NCI-H1436 treated with DMSO at 0.1 percent for 48 hours (cell line): ENCODE data around the gene PSMD4.
A peak's percentile ranks its signal among the peaks of the same experiment; 100 is the strongest.
"Not testable (repeated sequence)": the region's sequence is repeated elsewhere in the genome, so short reads cannot be mapped to it uniquely, and the experiment has no call there.

Experiments
- DNase-seq: peaks from one replicate; lab custom pipeline; 2025; lab: John Stamatoyannopoulos, UW

The PSMD4 gene

DNA sequence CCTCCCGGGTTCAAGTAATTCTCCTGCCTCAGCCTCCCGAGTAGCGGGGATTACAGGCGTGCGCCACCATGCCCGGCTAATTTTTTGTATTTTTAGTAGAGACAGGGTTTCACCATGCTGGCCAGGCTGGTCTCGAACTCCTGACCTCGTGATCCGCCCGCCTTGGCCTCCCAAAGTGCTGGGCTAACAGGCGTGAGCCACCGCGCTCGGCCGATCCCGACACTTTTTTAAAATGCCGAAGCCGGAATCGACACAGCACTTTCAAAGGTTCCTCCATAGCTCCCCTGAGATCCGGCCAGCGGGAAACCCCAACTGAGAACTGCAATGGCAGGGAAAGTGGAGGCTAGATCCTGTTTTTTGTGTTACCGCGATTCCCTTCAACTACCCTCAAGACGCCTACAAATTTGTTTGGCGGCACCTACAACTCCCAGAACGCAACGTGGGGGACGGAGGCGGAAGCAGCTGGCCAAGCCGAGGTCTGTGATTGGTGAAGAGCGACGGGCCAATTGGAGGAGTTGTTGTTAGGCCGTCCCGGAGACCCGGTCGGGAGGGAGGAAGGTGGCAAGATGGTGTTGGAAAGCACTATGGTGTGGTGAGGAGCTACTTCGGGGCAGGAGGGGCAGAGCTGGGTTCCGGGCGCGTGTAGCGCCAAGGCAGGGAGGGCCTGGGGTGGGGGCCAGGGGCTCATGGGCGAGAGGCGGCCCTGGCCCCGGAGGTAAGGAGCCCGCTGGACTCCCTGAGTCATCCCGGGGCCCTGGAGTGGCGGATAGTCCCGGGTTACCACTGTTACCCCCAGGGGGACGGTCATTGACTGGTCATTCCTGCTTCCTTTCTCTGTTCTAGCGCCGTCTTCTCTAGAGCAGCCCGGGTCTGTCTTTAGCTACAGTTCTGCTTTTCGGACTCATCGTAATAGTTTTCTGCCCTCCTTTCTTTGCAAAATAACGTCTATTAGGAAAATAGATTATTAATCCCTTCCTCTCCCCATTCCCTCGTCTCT is at the start of gene PSMD4:
PSMD4 (plus strand) TSS at position 518 of the 997 bp plus-strand sequence; CDS start at position 567, 49 bp downstream.
- peak; percentile 89 for DNase-seq

DNA sequence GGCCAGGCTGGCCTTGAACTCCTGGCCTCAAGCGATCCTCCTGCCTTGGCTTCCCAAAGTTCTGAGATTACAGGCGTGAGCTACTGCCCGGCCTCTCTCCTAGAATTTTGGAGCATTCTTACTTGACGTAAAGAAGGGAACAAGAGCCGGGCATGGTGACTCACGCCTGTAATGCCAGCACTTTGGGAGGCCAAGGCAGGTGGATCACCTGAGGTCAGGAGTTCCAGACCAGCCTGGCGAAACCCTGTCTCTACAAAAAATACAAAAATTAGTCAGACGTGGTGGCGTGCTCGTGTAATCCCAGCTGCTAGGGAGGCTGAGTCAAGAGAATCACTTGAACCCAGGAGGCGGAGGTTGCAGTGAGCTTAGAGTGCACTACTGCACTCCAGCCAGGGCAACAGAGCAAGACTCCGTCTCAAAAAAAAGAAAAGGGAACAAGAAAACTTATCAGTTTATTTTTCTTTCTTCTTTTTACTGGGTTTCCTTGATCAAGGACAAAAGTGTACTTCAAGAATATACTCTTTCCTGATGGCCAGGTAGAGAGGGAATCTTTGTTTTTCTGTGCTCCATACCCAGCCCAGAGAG is 49.1 kb upstream of the PSMD4 start:
- DNase-seq: not testable (repeated sequence)

DNA sequence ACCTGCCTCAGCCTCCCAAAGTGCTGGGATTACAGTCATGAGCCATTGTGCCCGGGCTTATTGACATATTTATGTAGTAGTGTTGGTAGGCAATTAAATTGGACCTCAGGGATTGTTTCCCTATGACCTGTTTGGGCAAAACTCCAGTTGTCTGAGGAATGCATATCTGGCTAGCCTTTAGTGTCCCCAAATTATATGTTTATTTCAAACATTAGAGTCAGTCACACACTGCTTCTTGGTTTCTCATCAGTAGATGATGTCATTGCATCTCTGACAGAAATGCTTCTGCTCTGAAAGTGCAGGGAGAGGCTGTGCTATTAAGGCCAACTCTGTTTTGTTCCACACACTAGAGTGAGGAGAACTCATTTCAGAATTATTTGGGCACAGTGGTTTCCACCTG is 43.7 kb upstream of the PSMD4 start:
- no peak for DNase-seq

DNA sequence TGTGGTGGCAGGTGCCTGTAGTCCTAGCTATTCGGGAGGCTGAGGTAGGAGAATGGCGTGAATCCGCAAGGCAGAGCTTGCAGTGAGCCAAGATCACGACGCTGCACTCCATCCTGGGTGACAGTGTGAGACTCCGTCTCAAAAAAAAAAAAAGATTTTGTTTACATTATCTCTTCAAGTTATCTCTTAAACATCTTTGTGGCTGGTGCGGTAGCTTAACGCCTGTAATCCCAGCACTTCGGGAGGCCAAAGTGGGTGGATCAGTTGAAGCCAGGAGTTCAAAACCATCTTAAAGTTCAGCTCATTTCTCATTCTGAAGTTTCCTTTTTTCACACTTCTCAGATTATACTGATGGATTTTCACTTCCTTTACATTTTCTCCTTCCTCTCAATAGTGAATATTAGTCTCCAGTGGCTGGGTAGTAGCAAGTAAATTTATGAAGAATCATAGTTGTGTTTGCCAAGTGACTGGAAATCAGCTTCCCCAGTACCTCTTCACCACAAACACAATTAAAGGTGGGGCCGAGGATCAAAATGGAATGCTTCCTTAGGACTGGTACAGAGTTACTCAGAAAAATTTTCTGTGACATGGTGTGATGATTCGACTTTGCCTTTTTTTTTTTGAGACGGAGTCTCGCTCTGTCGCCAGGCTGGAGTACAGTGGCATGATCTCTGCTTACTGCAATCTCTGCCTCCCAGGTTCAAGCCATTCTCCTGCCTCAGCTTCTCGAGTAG is 42.4 kb upstream of the PSMD4 start:
- DNase-seq: no peak

DNA sequence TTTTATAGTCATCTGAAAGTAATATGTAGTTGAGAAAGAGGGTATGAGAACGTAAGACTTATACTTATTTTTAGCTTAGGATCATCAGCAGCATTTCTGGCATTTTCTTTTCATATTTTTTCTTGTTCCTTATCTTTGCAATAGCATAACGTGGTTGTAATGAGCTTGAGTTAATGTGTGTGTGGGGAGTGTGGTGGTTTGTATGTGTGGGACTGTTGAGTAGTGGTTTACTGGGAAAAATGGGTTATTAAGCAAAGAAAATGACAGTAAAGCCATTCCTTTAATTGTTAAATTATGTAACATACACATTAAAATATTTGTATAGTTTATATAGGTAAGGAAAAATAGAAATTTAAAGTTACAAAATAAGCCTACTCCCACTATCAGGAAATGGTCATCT is 41.0 kb upstream of the PSMD4 start:
- DNase-seq: no peak

DNA sequence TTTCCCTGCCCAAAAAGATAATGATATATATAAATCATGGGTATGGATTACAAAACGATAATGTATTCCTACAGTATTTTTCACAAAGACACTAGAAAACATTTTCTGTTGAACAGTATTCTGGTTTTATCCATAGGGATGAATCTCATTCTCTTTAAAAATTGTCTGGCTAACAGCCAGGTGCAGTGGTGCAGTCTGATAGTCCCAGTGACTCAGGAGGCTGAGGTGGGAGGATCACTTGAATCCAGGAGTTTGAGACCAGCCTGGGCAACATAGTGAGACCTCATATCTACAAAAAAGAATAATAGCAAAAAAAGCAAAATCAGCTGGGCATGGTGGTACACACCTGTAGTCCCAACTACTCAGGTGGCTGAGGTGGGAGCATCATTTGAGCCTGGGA is 32.9 kb upstream of the PSMD4 start:
- DNase-seq: no peak

DNA sequence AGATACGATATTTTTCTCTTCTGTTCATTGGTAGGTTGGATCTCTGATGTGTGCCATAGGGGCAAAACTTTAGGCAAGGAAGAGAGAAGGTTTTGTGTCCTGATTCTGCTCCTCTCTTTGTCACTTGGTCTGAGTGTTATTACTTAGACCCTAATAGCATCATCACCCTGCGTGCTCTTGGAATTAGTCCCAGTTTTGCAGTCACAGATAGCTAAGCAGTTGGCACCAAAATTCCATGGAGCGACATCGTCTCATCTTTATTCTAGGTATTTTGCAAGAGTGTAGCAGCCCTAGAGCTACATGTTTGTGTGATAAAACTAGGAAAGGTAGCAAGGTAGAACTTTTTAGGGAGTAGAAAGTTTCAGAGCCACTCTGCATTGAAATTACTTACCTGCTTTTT is 32.4 kb upstream of the PSMD4 start:
- DNase-seq: no peak

DNA sequence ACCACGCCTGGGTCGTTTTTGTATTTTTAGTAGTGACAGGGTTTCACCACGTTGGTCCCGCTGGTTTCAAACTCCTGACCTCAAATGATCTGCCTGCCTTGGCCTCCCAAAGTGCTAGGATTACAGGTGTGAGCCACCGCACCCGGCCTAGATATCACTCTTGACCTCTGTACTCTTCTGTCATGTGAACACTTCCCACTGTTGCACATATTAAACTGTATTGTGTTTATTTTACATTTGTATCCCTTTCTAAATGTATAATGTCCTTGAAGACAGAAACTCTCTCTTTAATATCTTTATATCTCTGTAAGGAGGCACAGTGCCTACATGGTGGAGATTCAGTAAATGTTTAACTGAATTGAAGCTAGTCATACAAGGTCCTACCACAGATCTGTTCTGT is 19.3 kb upstream of the PSMD4 start:
- no peak for DNase-seq

DNA sequence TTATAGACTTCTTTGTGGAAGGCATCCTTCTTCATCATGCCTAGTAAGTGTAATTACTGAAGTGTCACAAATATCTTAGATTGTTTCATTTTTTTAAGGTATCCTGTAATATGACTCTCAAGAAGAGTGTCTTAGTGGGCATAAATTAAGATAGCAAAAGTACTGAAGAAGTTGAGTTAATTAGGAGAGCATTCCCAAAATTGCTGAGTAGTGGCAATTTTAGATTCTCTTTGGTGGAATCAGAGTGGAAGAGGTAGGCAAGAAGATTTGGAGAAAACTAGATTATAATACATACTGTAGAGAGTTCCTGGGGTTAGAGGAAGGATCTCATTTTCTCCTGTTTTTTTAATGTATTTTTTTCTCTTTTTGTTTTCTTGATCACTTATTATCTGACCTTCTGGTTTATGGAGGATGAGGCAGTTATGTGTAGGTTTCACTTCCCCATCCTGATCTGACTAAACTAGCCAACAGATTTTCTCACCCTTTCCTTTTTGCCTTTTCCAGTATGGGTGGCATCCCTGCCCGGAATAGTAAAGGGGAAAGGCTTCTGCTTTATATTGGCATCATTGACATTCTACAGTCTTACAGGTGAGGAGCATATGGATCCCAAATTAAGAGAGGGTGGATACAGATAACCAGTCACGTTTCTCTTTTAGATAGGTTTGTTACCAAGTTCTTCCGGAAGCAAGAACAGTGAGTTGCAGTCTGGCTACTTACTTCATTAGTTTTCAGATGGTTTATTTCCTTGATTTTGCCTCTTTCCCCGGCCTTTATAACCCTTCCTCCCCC is 16.7 kb upstream of the PSMD4 start:
- DNase-seq: no peak

DNA sequence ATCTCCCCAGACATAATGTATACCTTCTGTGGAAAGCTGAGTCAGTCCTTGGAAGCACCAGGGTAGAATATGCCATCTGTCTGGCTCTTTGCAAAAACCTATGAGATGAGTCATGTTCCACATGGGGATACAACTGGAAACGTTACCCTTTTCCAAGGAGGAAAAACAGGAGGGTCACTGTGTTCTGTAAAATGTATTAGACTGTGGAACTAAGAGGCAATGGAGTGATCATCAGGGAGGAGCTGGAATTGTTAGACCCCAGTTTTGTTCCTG is 16.1 kb upstream of the PSMD4 start:
- no peak for DNase-seq

DNA sequence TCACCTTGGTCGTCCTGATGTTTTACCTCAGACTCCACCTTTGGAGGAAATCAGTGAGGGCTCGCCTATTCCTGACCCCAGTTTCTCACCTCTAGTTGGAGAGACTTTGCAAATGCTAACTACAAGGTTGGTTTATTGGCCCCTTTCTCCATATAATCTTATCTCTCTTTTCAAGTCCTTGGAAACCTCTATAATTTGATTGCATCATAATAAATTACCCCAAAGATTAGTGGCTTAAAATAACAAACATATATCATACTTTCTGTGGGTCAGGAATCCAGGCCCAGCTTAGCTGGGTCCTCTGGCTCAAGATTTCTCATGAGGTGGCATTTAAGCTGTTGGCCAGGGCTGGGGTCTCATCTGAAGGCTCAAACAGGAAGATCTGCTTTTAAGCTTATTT is 12.1 kb upstream of the PSMD4 start:
- no peak for DNase-seq

DNA sequence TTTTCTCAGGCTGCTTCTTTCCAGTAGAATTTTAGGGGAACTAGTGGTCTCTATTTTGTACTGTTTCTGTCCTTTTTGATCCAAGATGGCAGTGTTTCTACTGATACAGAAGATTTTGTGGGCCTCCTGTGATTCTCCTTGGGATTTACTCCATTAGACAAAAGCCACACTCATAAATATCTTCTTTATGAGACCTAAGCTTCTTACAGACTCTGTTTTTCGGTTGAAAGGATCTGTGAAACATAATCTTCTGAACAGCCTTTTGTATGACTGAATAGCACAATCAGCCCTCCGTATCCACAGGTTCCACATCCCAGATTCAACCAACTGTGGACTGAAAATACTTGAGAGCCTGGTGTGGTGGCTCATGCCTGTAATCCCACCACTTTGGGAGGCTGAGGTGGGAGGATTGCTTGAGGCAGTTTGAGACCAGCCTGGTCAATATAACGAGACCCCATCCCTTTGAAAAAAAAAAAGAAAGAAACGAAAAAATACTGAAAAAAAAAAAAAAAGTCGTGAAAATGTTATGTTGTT is 10.8 kb upstream of the PSMD4 start:
- DNase-seq: no peak

DNA sequence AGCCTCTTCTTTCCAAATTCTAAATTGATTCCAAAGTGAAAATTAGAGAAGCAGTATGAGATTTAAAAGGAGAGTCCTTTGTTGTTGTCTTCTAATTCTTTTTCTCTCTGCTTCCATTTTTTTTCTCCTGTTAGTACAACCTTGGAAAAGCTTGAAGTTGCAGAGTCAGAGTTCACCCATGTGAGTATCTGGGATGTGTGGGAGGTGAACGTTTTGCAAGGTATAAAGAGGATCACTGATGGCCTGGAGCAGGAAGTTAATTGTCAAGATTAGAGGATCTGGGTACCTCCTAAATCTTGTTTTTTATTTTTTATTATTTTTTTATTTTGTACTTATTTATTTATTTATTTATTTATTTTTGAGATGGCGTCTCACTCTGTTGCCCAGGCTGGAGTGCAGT is 7.7 kb upstream of the PSMD4 start:
- DNase-seq: no peak

DNA sequence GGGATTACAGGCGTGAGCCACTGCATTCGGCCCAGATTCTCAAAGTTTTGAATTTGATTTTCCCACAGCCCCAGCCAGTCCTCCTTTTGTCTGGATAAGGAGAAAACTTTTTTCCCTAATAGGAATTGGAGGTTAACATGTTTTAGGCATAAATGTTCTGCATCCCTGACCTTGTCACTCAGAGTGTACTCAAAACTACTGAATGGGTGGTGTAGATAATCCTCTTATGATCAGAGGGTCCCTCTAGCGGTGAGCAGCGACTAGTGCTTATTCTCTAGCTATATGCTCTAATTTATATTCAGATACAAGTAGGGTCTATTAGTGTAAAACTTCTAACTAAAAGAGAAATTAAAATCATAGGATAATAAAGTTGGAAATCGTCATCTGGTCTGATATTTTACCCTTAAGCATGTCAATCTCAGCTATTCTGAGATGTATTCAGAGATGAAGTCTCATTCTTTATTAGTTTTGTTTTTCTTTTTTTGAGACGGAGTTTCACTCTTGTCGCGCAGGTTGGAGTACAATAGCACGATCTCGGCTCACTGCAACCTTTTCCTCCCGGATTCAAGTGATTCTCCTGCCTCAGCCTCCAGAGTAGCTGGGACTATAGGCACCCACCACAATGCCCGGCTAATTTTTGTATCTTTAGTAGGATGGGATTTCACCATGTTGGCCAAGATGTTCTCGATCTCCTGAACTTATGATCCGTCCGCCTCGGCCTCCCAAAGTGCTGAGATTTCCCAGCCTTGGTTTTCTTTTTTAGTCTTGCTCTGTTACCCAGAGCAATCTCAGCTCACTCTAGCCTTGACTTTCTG is 2.7 kb upstream of the PSMD4 start:
- peak; percentile 59 for DNase-seq

DNA sequence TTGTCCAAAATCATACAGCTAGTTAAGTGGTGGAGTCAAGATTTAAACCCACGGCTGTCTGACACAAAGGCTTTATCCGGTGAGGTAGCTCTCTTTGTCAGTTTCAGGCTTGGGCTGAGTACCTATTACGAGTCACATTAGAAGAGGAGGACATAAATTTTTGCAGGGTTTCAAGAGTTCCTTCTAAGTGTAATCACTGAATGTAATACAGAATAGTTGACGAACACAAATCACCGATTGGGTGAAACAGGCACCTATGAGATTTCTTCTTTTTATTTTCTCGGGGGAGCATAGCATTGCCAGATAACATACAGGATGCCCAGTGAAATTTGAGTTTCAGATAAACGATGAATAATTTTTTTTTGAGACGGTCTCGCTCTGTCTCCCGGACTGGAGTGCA is 847 bp downstream of the PSMD4 start:
- no peak for DNase-seq

DNA sequence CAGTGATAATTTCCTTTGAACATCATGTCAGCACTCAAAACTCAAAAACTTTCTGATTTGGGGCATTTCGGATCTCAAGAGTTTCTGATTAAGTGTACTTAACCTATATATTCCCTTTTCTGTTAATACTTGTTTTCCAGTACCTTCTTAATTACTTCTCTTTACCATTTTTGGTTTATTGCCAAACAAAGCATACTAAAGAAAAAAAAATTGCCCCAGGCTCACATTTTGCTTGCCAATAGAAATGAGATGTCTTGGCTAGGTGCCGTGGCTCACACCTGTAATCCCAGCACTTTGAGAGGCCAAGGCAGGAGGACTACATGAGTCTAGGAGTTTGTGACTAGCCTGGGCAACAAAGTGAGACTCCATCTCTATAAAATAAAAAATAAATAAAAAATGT is 4.8 kb downstream of the PSMD4 start:
- DNase-seq: no peak

DNA sequence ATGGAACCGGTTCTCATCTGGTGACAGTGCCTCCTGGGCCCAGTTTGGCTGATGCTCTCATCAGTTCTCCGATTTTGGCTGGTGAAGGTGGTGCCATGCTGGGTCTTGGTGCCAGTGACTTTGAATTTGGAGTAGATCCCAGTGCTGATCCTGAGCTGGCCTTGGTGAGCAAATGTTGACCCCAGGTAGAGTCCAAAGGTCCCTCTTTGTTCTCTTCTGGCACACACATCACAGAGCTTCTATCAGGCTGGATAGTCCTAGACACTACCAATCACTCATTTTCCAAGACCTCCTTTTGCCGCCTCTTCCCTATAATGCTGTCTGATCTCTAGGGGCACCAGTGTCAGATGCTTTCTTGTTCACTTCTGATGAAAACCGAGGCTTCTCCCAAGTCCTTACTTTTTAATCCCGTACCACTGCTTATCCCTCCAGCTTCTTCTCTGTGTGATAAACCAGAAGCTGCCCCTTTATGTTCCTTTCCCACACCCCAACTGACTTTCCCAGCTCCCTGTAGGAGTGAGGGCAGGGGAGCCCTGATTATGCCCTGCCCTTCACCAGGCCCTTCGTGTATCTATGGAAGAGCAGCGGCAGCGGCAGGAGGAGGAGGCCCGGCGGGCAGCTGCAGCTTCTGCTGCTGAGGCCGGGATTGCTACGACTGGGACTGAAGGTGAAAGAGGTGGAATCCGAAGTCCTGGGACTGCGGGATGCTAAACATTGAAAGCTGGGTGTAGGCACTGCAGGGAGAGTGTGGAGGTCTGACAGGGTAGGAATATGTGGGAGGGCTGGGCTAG is 11.1 kb downstream of the PSMD4 start:
- no peak for DNase-seq

DNA sequence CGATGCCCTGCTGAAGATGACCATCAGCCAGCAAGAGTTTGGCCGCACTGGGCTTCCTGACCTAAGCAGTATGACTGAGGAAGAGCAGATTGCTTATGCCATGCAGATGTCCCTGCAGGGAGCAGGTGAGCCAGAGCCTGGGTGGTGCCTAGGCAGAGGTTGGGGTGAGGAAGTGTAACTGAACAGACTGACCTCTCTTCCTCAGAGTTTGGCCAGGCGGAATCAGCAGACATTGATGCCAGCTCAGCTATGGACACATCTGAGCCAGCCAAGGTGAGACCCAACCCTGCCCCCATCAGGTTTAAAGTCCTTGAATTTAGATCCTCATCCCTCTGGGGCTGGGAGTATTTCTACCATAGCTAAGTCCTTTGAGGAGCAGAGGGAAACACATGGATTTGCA is 11.8 kb downstream of the PSMD4 start:
- DNase-seq: no peak

DNA sequence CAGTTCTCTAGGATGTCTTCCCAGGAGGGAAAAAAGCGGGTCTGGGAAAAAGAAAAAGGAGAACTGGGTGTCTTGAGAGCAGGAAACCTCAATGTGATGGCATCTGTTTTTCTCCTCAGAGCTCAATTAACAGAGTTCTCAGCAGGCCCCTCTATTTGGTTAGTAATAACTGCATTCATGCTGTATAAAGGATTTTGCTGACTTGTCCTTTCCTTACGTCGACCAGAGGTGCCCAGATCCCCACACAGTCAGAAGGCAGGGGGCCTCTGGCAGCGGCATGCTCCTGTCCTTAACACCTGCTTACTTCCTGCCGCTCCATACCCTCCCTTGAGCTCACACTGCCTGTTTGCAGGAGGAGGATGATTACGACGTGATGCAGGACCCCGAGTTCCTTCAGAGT is 12.3 kb downstream of the PSMD4 start:
- no peak for DNase-seq

DNA sequence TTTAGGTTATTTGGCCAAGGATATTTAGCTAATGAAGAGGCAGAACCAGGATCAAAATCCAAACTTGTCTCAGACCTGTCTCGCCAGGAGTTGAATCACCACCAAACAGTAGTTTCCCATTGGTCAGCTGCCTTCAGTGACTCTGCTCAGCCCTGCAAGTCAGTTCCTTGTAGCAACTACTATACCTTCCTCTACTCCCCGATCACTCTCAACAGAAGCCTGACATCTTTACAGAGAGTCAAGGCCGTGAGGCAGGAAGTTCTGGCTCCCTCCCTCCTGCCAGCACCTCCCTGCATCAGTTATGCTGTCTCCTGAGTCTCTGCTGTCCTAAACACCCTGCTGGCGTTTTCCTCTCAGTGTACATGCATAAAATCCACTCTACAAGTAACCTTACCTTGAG is 13.2 kb downstream of the PSMD4 start:
- no peak for DNase-seq
